Osteocyte (in vitro differentiated cells): Measurements from ENCODE around the gene GPC5. TPM values are rescaled to one million over a fixed set of nuclear protein-coding genes. Genes with fewer than 3 reads are reported as not detected.
"Not testable (repeated sequence)": the region's sequence is repeated elsewhere in the genome, so short reads cannot be mapped to it uniquely, and the experiment has no call there.

Source experiments
- DNase-seq: peaks from one replicate; pipeline ENCODE4 v3.0.0; 2021; ENCODE audit warnings: mixed read lengths; ENCODE audit not compliant: unreplicated experiment; ENCODE audit errors: extremely low spot score
- H3K27ac Mint-ChIP-seq: one replicate; pipeline ENCODE4 v1.8.0; 2021; ENCODE audit warnings: mild to moderate bottlenecking, mixed read lengths; ENCODE audit not compliant: unreplicated experiment
- H3K27me3 Mint-ChIP-seq: one replicate; pipeline ENCODE4 v1.8.0; 2021; ENCODE audit warnings: mixed read lengths; ENCODE audit not compliant: unreplicated experiment
- H3K36me3 Mint-ChIP-seq: one replicate; pipeline ENCODE4 v1.8.0; 2021; ENCODE audit warnings: mixed read lengths; ENCODE audit not compliant: unreplicated experiment
- H3K4me1 Mint-ChIP-seq: one replicate; pipeline ENCODE4 v1.8.0; 2021; ENCODE audit warnings: mixed read lengths; ENCODE audit not compliant: unreplicated experiment
- H3K4me3 Mint-ChIP-seq: one replicate; pipeline ENCODE4 v1.8.0; 2021; ENCODE audit warnings: mild to moderate bottlenecking, moderate library complexity, mixed read lengths; ENCODE audit not compliant: unreplicated experiment
- H3K9me3 Mint-ChIP-seq: one replicate; pipeline ENCODE4 v1.8.0; 2021; ENCODE audit warnings: mixed read lengths; ENCODE audit not compliant: unreplicated experiment
- CTCF ChIP-seq: fragments of 200-600 bp; sonication (generic); IDR thresholded peaks from 2 replicates; pipeline ENCODE4 v1.5.0; 2021; ENCODE audit warnings: antibody characterized with exemption, mild to moderate bottlenecking, moderate library complexity
- total RNA-seq: library from RNA; stranded (reverse); gene quantifications from 2 replicates; pipeline ENCODE4 v1.2.1, GENCODE V29; 2021

The GPC5 gene
- total RNA-seq, 1 donor from 2014 or later = 12.9 TPM

DNA sequence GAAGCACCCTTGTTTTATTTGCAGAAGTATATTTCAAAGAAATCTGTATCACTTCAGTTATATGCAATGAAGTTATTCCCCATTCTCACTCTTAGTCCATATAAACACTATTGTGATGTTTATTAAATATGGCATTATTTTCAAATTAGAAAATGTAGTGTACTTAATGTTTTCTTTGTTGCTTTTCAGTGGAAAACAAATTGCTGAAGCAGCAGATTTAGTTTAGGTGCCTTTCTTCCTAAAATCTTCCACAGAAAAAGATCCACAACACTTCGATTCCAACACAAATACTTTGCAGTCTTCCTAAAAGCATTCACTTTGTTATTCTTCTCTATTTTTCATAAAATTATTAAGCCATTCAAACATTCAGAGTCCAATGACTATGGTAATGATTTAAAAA, 1336.1 kb downstream of the GPC5 start:
- peaks cover 24% of the 10 kb centered on the region for H3K27me3 Mint-ChIP-seq
- no peak overlapping the region for H3K27ac Mint-ChIP-seq
- no peaks in the 10 kb centered on the region for H3K4me1 Mint-ChIP-seq
- H3K4me3 Mint-ChIP-seq = no peak overlapping the region
- no peak for DNase-seq
- no peak for TF ChIP-seq CTCF
- peaks cover 2% of the 10 kb centered on the region for H3K36me3 Mint-ChIP-seq
- peaks cover 7% of the 10 kb centered on the region for H3K9me3 Mint-ChIP-seq

DNA sequence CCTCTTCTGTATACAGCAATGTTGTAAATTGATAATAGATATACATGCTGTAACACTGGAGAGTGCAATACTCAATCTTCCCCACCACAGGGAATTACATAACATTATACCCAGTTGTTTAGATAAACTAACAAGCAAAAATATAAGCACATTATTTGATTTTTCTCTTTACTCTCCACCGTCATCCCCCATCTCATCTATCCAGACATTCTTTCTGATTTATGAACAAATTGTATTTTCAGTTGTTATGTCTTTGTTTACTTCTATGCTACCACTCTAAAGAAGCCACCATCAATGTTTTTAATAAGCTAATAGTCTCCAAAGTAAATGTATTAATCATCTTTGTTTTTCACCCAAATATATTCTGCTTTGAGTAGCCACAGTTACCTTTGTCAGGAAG, 1337.5 kb downstream of the GPC5 start:
- H3K9me3 Mint-ChIP-seq = peaks cover 7% of the 10 kb centered on the region
- peaks cover 19% of the 10 kb centered on the region for H3K27me3 Mint-ChIP-seq
- TF ChIP-seq CTCF = no peak
- no peak for DNase-seq
- no peaks in the 10 kb centered on the region for H3K4me1 Mint-ChIP-seq
- H3K27ac Mint-ChIP-seq = no peak overlapping the region
- no peak overlapping the region for H3K4me3 Mint-ChIP-seq
- H3K36me3 Mint-ChIP-seq = peaks cover 2% of the 10 kb centered on the region

DNA sequence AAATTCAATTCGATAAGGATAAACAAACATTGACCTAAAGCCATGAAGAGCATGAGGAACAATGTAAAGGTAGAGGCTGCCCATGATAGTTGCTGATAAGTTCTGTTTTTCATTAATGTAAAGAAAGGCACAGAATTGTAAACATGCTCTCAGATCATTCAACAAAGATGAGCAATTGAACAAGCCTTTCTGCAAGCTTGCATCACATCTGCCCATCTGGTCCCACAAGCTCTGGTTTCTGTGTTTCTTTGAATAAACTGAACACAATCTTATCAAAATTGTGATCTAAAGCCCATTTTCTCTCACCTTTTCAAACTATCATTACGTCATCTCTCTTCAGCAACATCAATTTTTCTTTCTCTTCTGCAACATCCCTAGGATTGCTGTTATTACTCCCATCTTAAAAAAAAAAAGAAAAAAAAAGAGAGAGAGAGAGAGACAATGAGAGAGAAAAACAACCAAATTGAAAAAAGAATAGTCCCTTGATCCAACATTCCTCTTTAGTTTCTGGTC, 1340.9 kb downstream of the GPC5 start:
- Mint-ChIP-seq H3K27me3 (peaks cover 10% of the 10 kb centered on the region), H3K4me1 (no peaks in the 10 kb centered on the region), H3K4me3 (no peak overlapping the region), H3K36me3 (peaks cover 2% of the 10 kb centered on the region), H3K9me3 (peaks cover 7% of the 10 kb centered on the region), H3K27ac (no peak overlapping the region)
- no peak for DNase-seq
- no peak for TF ChIP-seq CTCF

DNA sequence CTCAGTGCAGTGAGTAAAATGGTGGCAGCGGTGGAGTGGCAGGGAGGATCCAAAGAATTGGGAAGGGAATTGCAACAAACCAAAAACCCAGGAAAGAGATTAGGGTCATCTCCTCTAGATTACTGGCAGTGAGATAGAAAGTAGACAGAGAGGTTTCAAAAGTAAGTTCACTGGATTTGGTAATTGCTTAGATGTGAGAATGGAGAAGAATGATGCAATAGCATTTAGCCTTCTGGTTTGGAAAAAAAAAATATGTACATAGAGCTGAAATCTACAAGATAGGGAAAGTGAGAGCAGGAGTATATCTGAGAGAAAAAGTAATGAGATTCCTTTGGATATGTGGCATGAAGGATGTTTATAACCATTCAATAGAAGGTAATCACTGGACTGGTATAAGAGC, 1345.6 kb downstream of the GPC5 start:
- no peak for TF ChIP-seq CTCF
- Mint-ChIP-seq H3K27ac (no peak overlapping the region), H3K4me3 (no peak overlapping the region), H3K4me1 (no peaks in the 10 kb centered on the region), H3K27me3 (peaks cover 11% of the 10 kb centered on the region), H3K9me3 (no peaks in the 10 kb centered on the region), H3K36me3 (no peaks in the 10 kb centered on the region)
- no peak for DNase-seq

DNA sequence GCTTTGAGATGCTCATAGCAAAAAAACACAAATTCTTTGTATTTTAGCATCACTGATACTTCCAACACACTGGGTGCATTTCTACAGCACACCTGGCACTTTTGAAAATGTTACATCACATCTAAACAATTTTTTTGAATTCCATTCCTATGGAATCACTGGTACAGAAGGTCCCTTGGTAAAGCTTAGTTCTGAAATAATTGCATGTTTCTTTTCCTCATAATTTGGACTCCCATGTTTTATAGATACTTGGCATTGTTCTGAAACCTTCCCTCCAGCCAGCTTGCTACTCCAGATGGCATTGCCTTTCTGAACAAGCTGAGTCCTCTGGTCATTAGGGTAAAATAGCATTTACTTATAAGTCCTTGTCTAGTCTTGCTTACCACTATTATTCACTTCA, 1346.8 kb downstream of the GPC5 start:
- Mint-ChIP-seq H3K27me3 (peaks cover 4% of the 10 kb centered on the region), H3K4me3 (no peak overlapping the region), H3K9me3 (no peaks in the 10 kb centered on the region), H3K27ac (no peak overlapping the region), H3K36me3 (no peaks in the 10 kb centered on the region), H3K4me1 (no peaks in the 10 kb centered on the region)
- no peak for TF ChIP-seq CTCF
- DNase-seq = no peak

- H3K9me3 Mint-ChIP-seq, DNase-seq, H3K27me3 Mint-ChIP-seq, H3K4me3 Mint-ChIP-seq, H3K27ac Mint-ChIP-seq, H3K36me3 Mint-ChIP-seq, H3K4me1 Mint-ChIP-seq: not testable (repeated sequence)
Observed at GRCh38 chr13:92752705-92753104, 1354.3 kb downstream of the GPC5 start.
